Putamen (tissue), 1 donor: ENCODE measurements around the gene CSRP1.

Experiments used
- DNase-seq: peaks from one replicate; pipeline ENCODE4 v3.0.0-alpha.2; 2016; ENCODE audit warnings: low spot score

CSRP1 gene

GRCh38 chr1:201455098-201455497, 51.8 kb downstream of the CSRP1 start:
- DNase-seq, result no peak

GRCh38 chr1:201454608-201455007, 52.3 kb downstream of the CSRP1 start:
- no peak for DNase-seq

GRCh38 chr1:201452866-201453265, 54.1 kb downstream of the CSRP1 start:
- DNase-seq, result no peak

- peak; percentile 81 for DNase-seq
These were observed 56.1 kb downstream of the CSRP1 start for GRCh38 chr1:201450721-201451291.

- peak; percentile 93 for DNase-seq
These were observed 57.9 kb downstream of the CSRP1 start for GRCh38 chr1:201448990-201449389.

- peak; percentile 95 for DNase-seq
These were observed 58.7 kb downstream of the CSRP1 start for GRCh38 chr1:201447903-201448871.

- no peak for DNase-seq
These were observed 61.6 kb downstream of the CSRP1 start for GRCh38 chr1:201445310-201445709.

- no peak for DNase-seq
These were observed 62.1 kb downstream of the CSRP1 start for GRCh38 chr1:201444792-201445191.

- no peak for DNase-seq
These were observed 63.2 kb downstream of the CSRP1 start for GRCh38 chr1:201443747-201444146.

- no peak for DNase-seq
These were observed 70.0 kb downstream of the CSRP1 start for GRCh38 chr1:201436969-201437368.

- no peak for DNase-seq
These were observed 70.5 kb downstream of the CSRP1 start for GRCh38 chr1:201436393-201436792.

GRCh38 chr1:201434266-201434665, 72.7 kb downstream of the CSRP1 start:
- DNase-seq, result no peak

- DNase-seq, result no peak
These were observed 73.3 kb downstream of the CSRP1 start for GRCh38 chr1:201433609-201434008.
